ENCODE measurements around the gene ZER1.
"Not testable (repeated sequence)": the region's sequence is repeated elsewhere in the genome, so short reads cannot be mapped to it uniquely, and the experiment has no call there.

The ZER1 gene

GRCh38 chr9:128771745-128772519 lies at the start of gene ZER1:
Gene ZER1 (minus strand): TSS chr9:128771927. CDS start chr9:128755565, 16,362 bp downstream.
- peak; percentile 89 to 99 (median 94) for DNase-seq
- intact Hi-C loops (cut with DNase I) = loop anchor here (1.0 kb wide), 1 partner anchor 15 kb away; the partner anchor contains the start of gene TBC1D13

- intact Hi-C loops (cut with DNase I) = no loop called here
- peak in 1 of 10 donors; percentile 73 for DNase-seq
Measured at GRCh38 chr9:128820665-128821583, 49.2 kb upstream of the ZER1 start.

- peak in 9 of 10 donors; percentile 31 to 93 (median 62) for DNase-seq
- intact Hi-C loops (cut with DNase I) = no loop called here
Measured at GRCh38 chr9:128819716-128820664, 48.3 kb upstream of the ZER1 start.

- peak in 9 of 10 donors; percentile 35 to 93 (median 45) for DNase-seq
- intact Hi-C loops (cut with DNase I) = no loop called here
Measured at GRCh38 chr9:128818839-128819715, 47.4 kb upstream of the ZER1 start.

GRCh38 chr9:128818099-128818838 lies 46.5 kb upstream of the ZER1 start, which contains the start of gene ENDOG:
Gene ENDOG (plus strand): TSS chr9:128818500. CDS start chr9:128818685, 185 bp downstream.
- peak; percentile 97 to 100 (median 98) for DNase-seq
- intact Hi-C loops (cut with DNase I) = no loop called here

GRCh38 chr9:128810873-128811272 lies 39.1 kb upstream of the ZER1 start:
- intact Hi-C loops (cut with DNase I) = no loop called here

GRCh38 chr9:128809831-128810230 lies 38.1 kb upstream of the ZER1 start:
- peak in 1 of 10 donors; percentile 39 for DNase-seq
- intact Hi-C loops (cut with DNase I) = no loop called here

More at GRCh38 chr9:128810873-128811272, 39.1 kb upstream of the ZER1 start:
- no peak for DNase-seq

- intact Hi-C loops (cut with DNase I) = no loop called here
- peak in 2 of 10 donors; percentile 59 to 80 for DNase-seq
Measured at GRCh38 chr9:128809036-128809599, 37.4 kb upstream of the ZER1 start.

- DNase-seq = peak in 1 of 10 donors; percentile 20
- intact Hi-C loops (cut with DNase I) = no loop called here
Measured at GRCh38 chr9:128808543-128808942, 36.8 kb upstream of the ZER1 start.

GRCh38 chr9:128807827-128808226 lies 36.1 kb upstream of the ZER1 start:
- intact Hi-C loops (cut with DNase I) = no loop called here
- DNase-seq = peak in 1 of 10 donors; percentile 72

- intact Hi-C loops (cut with DNase I) = no loop called here
- peak in 6 of 10 donors; percentile 14 to 93 (median 54) for DNase-seq
Measured at GRCh38 chr9:128805661-128806060, 33.9 kb upstream of the ZER1 start.

- intact Hi-C loops (cut with DNase I) = no loop called here
- DNase-seq = peak in 1 of 10 donors; percentile 13
Measured at GRCh38 chr9:128802482-128802881, 30.8 kb upstream of the ZER1 start.

GRCh38 chr9:128800061-128800460 lies 28.3 kb upstream of the ZER1 start:
- intact Hi-C loops (cut with DNase I) = no loop called here
- peak in 2 of 10 donors; percentile 67 to 75 for DNase-seq

GRCh38 chr9:128798896-128799295 lies 27.2 kb upstream of the ZER1 start:
- intact Hi-C loops (cut with DNase I) = no loop called here

GRCh38 chr9:128794961-128795360 lies 23.2 kb upstream of the ZER1 start:
- intact Hi-C loops (cut with DNase I); DNase-seq: not testable (repeated sequence)

More at GRCh38 chr9:128798896-128799295, 27.2 kb upstream of the ZER1 start:
- DNase-seq = peak in 1 of 10 donors; percentile 71

GRCh38 chr9:128792978-128793686 lies 21.4 kb upstream of the ZER1 start:
- peak in 1 of 10 donors; percentile 54 for DNase-seq
- intact Hi-C loops (cut with DNase I) = no loop called here

- intact Hi-C loops (cut with DNase I) = no loop called here
Measured at GRCh38 chr9:128792134-128792533, 20.4 kb upstream of the ZER1 start.

More at GRCh38 chr9:128792134-128792533, 20.4 kb upstream of the ZER1 start:
- peak in 1 of 10 donors; percentile 67 for DNase-seq
